Astrocyte (in vitro differentiated cells and primary cell): ENCODE measurements around the gene SEMA6D. TPM values are rescaled to one million over a fixed set of nuclear protein-coding genes. Genes with fewer than 3 reads are reported as not detected.
A peak's percentile ranks its signal among the peaks of the same experiment; 100 is the strongest.

Experiments used
- DNase-seq: peaks from one replicate; pipeline ENCODE4 v3.0.0-alpha.2; 2010; ENCODE audit warnings: low read depth
- FAIRE-seq: peaks from 2 replicates; lab custom pipeline; 2011; peaks lifted over from hg19 to GRCh38; lab: Jason Lieb, UNC
- H2AFZ ChIP-seq: 2 replicates; pipeline ENCODE4 v1.6.0; 2012; ENCODE audit warnings: low read depth, low read length, inconsistent platforms
- H3K27ac ChIP-seq: 2 replicates; pipeline ENCODE4 v1.5.1; 2011; ENCODE audit warnings: low read depth, low read length, inconsistent platforms
- H3K27me3 ChIP-seq: 2 replicates; pipeline ENCODE4 v1.6.0; 2011; ENCODE audit warnings: low read length, inconsistent platforms; ENCODE audit not compliant: insufficient read depth
- H3K36me3 ChIP-seq: 2 replicates; pipeline ENCODE4 v1.5.1; 2011; ENCODE audit warnings: low read length, inconsistent platforms; ENCODE audit not compliant: insufficient read depth
- H3K4me1 ChIP-seq: 2 replicates; pipeline ENCODE4 v1.5.1; 2011; ENCODE audit warnings: low read length, inconsistent platforms; ENCODE audit not compliant: insufficient read depth
- H3K4me2 ChIP-seq: 2 replicates; pipeline ENCODE4 v1.6.0; 2012; ENCODE audit warnings: low read length, inconsistent platforms
- H3K4me3 ChIP-seq: 2 replicates; pipeline ENCODE4 v1.5.1; 2011; ENCODE audit warnings: low read depth, mild to moderate bottlenecking, low read length, inconsistent platforms; ENCODE audit not compliant: insufficient read depth
- H3K79me2 ChIP-seq: 2 replicates; pipeline ENCODE4 v1.6.0; 2012; ENCODE audit warnings: mild to moderate bottlenecking, low read length, inconsistent platforms; ENCODE audit not compliant: insufficient read depth
- H3K9ac ChIP-seq: 2 replicates; pipeline ENCODE4 v1.6.0; 2012; ENCODE audit warnings: mild to moderate bottlenecking, low read length, inconsistent platforms
- H3K9me3 ChIP-seq: 2 replicates; pipeline ENCODE4 v1.5.1; 2012; ENCODE audit warnings: low read depth, mild to moderate bottlenecking, low read length, inconsistent platforms; ENCODE audit not compliant: insufficient read depth
- H4K20me1 ChIP-seq: 2 replicates; pipeline ENCODE4 v1.6.0; 2012; ENCODE audit warnings: low read length, inconsistent platforms; ENCODE audit not compliant: insufficient read depth
- H3K27ac Mint-ChIP-seq: one replicate; pipeline ENCODE4 v1.8.0; 2021; ENCODE audit warnings: mild to moderate bottlenecking, mixed read lengths; ENCODE audit not compliant: unreplicated experiment
- H3K27me3 Mint-ChIP-seq: one replicate; pipeline ENCODE4 v1.8.0; 2021; ENCODE audit warnings: low read depth, mixed read lengths; ENCODE audit not compliant: unreplicated experiment
- H3K36me3 Mint-ChIP-seq: one replicate; pipeline ENCODE4 v1.8.0; 2021; ENCODE audit warnings: low read depth, mixed read lengths; ENCODE audit not compliant: unreplicated experiment
- H3K4me1 Mint-ChIP-seq: one replicate; pipeline ENCODE4 v1.8.0; 2021; ENCODE audit warnings: low read depth, mixed read lengths; ENCODE audit not compliant: unreplicated experiment
- H3K4me3 Mint-ChIP-seq: one replicate; pipeline ENCODE4 v1.8.0; 2021; ENCODE audit warnings: mild to moderate bottlenecking, moderate library complexity, mixed read lengths; ENCODE audit not compliant: unreplicated experiment
- H3K9me3 Mint-ChIP-seq: one replicate; pipeline ENCODE4 v1.8.0; 2021; ENCODE audit warnings: mild to moderate bottlenecking, mixed read lengths; ENCODE audit not compliant: unreplicated experiment
- CTCF ChIP-seq: IDR thresholded peaks from 2 replicates; pipeline ENCODE4 v1.5.1; 2011; ENCODE audit warnings: low read depth, mild to moderate bottlenecking, inconsistent platforms, low read length, moderate library complexity; ENCODE audit not compliant: insufficient read depth
- EZH2 ChIP-seq: IDR thresholded peaks from 2 replicates; pipeline ENCODE4 v1.6.1; 2012; ENCODE audit warnings: mild to moderate bottlenecking, low read length, inconsistent platforms; ENCODE audit not compliant: insufficient read depth
- total RNA-seq: library from RNA; stranded (reverse); gene quantifications from 2 replicates; pipeline ENCODE4 v1.2.1, GENCODE V29; 2021

Gene SEMA6D
- total RNA-seq, 1 donor from 2014 or later = 1.5 TPM

GRCh38 chr15:47754312-47754711 is 37.0 kb downstream of the SEMA6D start:
- H3K27ac Mint-ChIP-seq = no peak overlapping the region

GRCh38 chr15:47755941-47756340 is 38.6 kb downstream of the SEMA6D start:
- DNase-seq = no peak
- Histone ChIP-seq H3K79me2 (no peaks in the 10 kb centered on the region), H3K27me3 (no peaks in the 10 kb centered on the region), H3K9me3 (peaks cover 7% of the 10 kb centered on the region), H3K27ac (peak overlapping the region; percentile 49), H3K4me3 (no peak overlapping the region), H3K36me3 (no peaks in the 10 kb centered on the region), H3K9ac (no peak overlapping the region), H2AFZ (no peak overlapping the region), H3K4me1 (peaks cover 7% of the 10 kb centered on the region), H4K20me1 (no peaks in the 10 kb centered on the region), H3K4me2 (no peak overlapping the region)
- Mint-ChIP-seq H3K27me3 (no peaks in the 10 kb centered on the region), H3K4me1 (peaks cover 16% of the 10 kb centered on the region), H3K36me3 (no peaks in the 10 kb centered on the region), H3K27ac (no peak overlapping the region), H3K4me3 (no peak overlapping the region), H3K9me3 (peaks cover 11% of the 10 kb centered on the region)
- TF ChIP-seq CTCF = no peak
- FAIRE-seq = peak; percentile 13

More at GRCh38 chr15:47754312-47754711, 37.0 kb downstream of the SEMA6D start:
- Histone ChIP-seq H3K4me2 (no peak overlapping the region), H3K9ac (no peak overlapping the region), H4K20me1 (no peaks in the 10 kb centered on the region), H3K36me3 (no peaks in the 10 kb centered on the region), H3K79me2 (no peaks in the 10 kb centered on the region), H3K27me3 (no peaks in the 10 kb centered on the region), H2AFZ (no peak overlapping the region), H3K4me1 (peaks cover 20% of the 10 kb centered on the region), H3K27ac (no peak overlapping the region), H3K4me3 (no peak overlapping the region), H3K9me3 (peaks cover 7% of the 10 kb centered on the region)
- Mint-ChIP-seq H3K9me3 (peaks cover 11% of the 10 kb centered on the region), H3K4me1 (peaks cover 17% of the 10 kb centered on the region), H3K4me3 (no peak overlapping the region), H3K36me3 (no peaks in the 10 kb centered on the region), H3K27me3 (no peaks in the 10 kb centered on the region)
- FAIRE-seq = no peak
- DNase-seq = no peak
- TF ChIP-seq CTCF (no peak), EZH2 (no peak)

GRCh38 chr15:47756872-47757271 is 39.6 kb downstream of the SEMA6D start:
- Mint-ChIP-seq H3K9me3 (peaks cover 11% of the 10 kb centered on the region), H3K27ac (peak overlapping the region; percentile 77), H3K4me1 (peaks cover 8% of the 10 kb centered on the region), H3K36me3 (no peaks in the 10 kb centered on the region), H3K4me3 (no peak overlapping the region), H3K27me3 (no peaks in the 10 kb centered on the region)
- H3K27me3 ChIP-seq = no peaks in the 10 kb centered on the region
- TF ChIP-seq EZH2 (no peak), CTCF (no peak)
- H3K4me2 ChIP-seq = peak overlapping the region; percentile 52
- no peak overlapping the region for H3K9ac ChIP-seq
- no peak overlapping the region for H2AFZ ChIP-seq
- no peaks in the 10 kb centered on the region for H3K36me3 ChIP-seq
- H3K27ac ChIP-seq = peak overlapping the region; percentile 49
- no peak overlapping the region for H3K4me3 ChIP-seq
- H3K4me1 ChIP-seq = peaks cover 6% of the 10 kb centered on the region
- H3K79me2 ChIP-seq = no peaks in the 10 kb centered on the region
- FAIRE-seq (peak; percentile 99), DNase-seq (peak; percentile 84)
- H4K20me1 ChIP-seq = no peaks in the 10 kb centered on the region
- H3K9me3 ChIP-seq = peaks cover 7% of the 10 kb centered on the region
